ENCODE data around the gene CBX4.

The CBX4 gene

DNA sequence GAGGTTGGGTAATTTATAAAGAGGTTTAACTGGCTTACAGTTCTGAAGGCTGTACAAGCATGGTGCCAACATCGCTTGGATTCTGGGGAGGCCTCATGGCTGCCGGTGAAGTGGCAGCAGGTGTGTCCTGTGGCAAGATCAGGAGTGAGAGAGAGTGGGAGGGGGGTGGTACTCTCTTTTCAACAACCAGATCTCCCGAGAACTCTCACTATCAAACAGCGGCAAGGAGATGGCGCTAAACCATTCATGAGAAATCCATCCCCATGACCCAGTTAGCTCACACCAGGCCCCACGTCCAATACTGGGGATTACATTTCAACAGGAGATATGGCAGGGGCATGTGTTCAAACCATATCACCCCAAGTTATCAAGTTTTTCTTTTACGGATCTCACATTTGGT, 44.0 kb upstream of the CBX4 start (continued):
- TF ChIP-seq, protein P1, sequence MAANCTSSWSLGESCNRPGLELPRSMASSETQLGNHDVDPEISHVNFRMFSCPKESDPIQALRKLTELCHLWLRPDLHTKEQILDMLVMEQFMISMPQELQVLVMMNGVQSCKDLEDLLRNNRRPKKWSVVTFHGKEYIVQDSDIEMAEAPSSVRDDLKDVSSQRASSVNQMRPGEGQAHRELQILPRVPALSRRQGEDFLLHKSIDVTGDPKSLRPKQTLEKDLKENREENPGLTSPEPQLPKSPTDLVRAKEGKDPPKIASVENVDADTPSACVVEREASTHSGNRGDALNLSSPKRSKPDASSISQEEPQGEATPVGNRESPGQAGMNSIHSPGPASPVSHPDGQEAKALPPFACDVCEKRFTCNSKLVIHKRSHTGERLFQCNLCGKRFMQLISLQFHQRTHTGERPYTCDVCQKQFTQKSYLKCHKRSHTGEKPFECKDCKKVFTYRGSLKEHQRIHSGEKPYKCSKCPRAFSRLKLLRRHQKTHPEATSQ (tag by site-specific recombination; IDR thresholded peaks at IDR 0.05): no peak
- TF ChIP-seq ZNF449 (tag by site-specific recombination; IDR thresholded peaks at IDR 0.05) (no peak), ZNF423 (tag by site-specific recombination; IDR thresholded peaks at IDR 0.05) (no peak), ZNF830 (tag by site-specific recombination; IDR thresholded peaks at IDR 0.05; ENCODE audit: low read depth) (no peak), ZNF175 (tag by site-specific recombination; IDR thresholded peaks at IDR 0.05) (no peak), ZNF157 (tag by site-specific recombination; IDR thresholded peaks at IDR 0.05) (no peak), KLF16 (tag by site-specific recombination; IDR thresholded peaks at IDR 0.05) (no peak), EGR2 (tag by site-specific recombination; IDR thresholded peaks at IDR 0.05; ENCODE audit: low read depth) (no peak), ZNF10 (tag by site-specific recombination; IDR thresholded peaks at IDR 0.05) (no peak), ZNF214 (tag by site-specific recombination; IDR thresholded peaks at IDR 0.05; ENCODE audit: borderline replicate concordance) (no peak)

- H3K27ac ChIP-seq (ENCODE audit: extremely low read depth, low read depth, low read length): no peak overlapping the region
- POLR2A ChIA-PET: interaction anchor here (0.6 kb wide), 1 partner anchor 34 kb away, joined by 3 read pairs; no protein-coding TSS in a partner anchor
- H3K9me3 ChIP-seq (ENCODE audit: control insufficient read depth, insufficient read depth, low read depth, low read length): no peaks in the 10 kb centered on the region
- no peaks in the 10 kb centered on the region for H3K36me3 ChIP-seq (ENCODE audit: control insufficient read depth in 2 of 2, insufficient read depth in 1 of 2, low read length in 2 of 2)
- no peak overlapping the region for H3K4me3 ChIP-seq (ENCODE audit: low read depth, low read length)
- CTCF ChIA-PET: interaction anchor here (0.8 to 1.6 kb wide), 4 partner anchors 9 to 92 kb away, joined by 3 to 5 read pairs (median 4); no protein-coding TSS in a partner anchor
- H3K4me1 ChIP-seq (ENCODE audit: control insufficient read depth, insufficient read depth, low read length): no peaks in the 10 kb centered on the region
- TF ChIP-seq ZNF473 (tag by site-specific recombination; IDR thresholded peaks at IDR 0.05) (no peak), ZNF266 (tag by site-specific recombination; IDR thresholded peaks at IDR 0.05; ENCODE audit: low read depth) (no peak), ZNF830 (tag by site-specific recombination; IDR thresholded peaks at IDR 0.05; ENCODE audit: low read depth) (no peak), ZNF76 (tag by site-specific recombination; IDR thresholded peaks at IDR 0.05; ENCODE audit: borderline replicate concordance, low read depth) (no peak), ZNF623 (tag by site-specific recombination; IDR thresholded peaks at IDR 0.05) (no peak), ZBTB8A (tag by site-specific recombination; IDR thresholded peaks at IDR 0.05) (no peak)
- TF ChIP-seq, protein P2, sequence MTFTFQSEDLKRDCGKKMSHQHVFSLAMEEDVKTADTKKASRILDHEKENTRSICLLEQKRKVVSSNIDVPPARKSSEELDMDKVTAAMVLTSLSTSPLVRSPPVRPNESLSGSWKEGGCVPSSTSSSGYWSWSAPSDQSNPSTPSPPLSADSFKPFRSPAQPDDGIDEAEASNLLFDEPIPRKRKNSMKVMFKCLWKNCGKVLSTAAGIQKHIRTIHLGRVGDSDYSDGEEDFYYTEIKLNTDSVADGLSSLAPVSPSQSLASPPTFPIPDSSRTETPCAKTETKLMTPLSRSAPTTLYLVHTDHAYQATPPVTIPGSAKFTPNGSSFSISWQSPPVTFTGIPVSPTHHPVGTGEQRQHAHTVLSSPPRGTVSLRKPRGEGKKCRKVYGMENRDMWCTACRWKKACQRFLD (tag by site-specific recombination; IDR thresholded peaks at IDR 0.05): no peak
Observed at GRCh38 chr17:79878329-79878947, 39.2 kb upstream of the CBX4 start.

- ChIA-PET CTCF (interaction anchor here (0.6 to 1.2 kb wide), 4 partner anchors 12 to 610 kb away, joined by 3 to 5 read pairs (median 4); no protein-coding TSS in a partner anchor), POLR2A (no interaction called here)
- Histone ChIP-seq H3K9me3 (ENCODE audit: control insufficient read depth, insufficient read depth, low read depth, low read length) (no peaks in the 10 kb centered on the region), H3K4me3 (ENCODE audit: low read depth, low read length) (no peak overlapping the region), H3K36me3 (ENCODE audit: control insufficient read depth in 2 of 2, insufficient read depth in 1 of 2, low read length in 2 of 2) (no peaks in the 10 kb centered on the region), H3K27ac (ENCODE audit: extremely low read depth, low read depth, low read length) (no peak overlapping the region), H3K4me1 (ENCODE audit: control insufficient read depth, insufficient read depth, low read length) (no peaks in the 10 kb centered on the region)
- no peak for TF ChIP-seq ZNF514 (tag by site-specific recombination; IDR thresholded peaks at IDR 0.05)
- no peak for TF ChIP-seq ZNF155 (tag by site-specific recombination; IDR thresholded peaks at IDR 0.05)
- no peak for TF ChIP-seq MYNN (tag by site-specific recombination; IDR thresholded peaks at IDR 0.05; ENCODE audit: borderline replicate concordance)
- no peak for TF ChIP-seq ZFP37 (tag by site-specific recombination; IDR thresholded peaks at IDR 0.05)
- no peak for TF ChIP-seq ZNF2 (tag by site-specific recombination; IDR thresholded peaks at IDR 0.05)
- no peak for TF ChIP-seq SETDB1 (IDR thresholded peaks at IDR 0.05; ENCODE audit: insufficient read length, low read length)
- TF ChIP-seq ZNF621 (tag by site-specific recombination; IDR thresholded peaks at IDR 0.05): no peak
- TF ChIP-seq IKZF3 (tag by site-specific recombination; IDR thresholded peaks at IDR 0.05): no peak
- no peak for TF ChIP-seq ZNF394 (tag by site-specific recombination; IDR thresholded peaks at IDR 0.05; ENCODE audit: borderline replicate concordance)
- TF ChIP-seq ZFP41 (tag by site-specific recombination; IDR thresholded peaks at IDR 0.05; ENCODE audit: borderline replicate concordance): no peak
- TF ChIP-seq ZNF10 (tag by site-specific recombination; IDR thresholded peaks at IDR 0.05): no peak
- no peak for TF ChIP-seq ZNF121 (tag by site-specific recombination; IDR thresholded peaks at IDR 0.05)
- TF ChIP-seq ZNF555 (tag by site-specific recombination; conservative IDR thresholded peaks at IDR 0.05): no peak
- no peak for TF ChIP-seq ZNF558 (tag by site-specific recombination; IDR thresholded peaks at IDR 0.05)
- no peak for TF ChIP-seq ZSCAN18 (tag by site-specific recombination; IDR thresholded peaks at IDR 0.05)
Observed at GRCh38 chr17:79877041-79877440, 37.8 kb upstream of the CBX4 start.
